ES-I3 (cell line): Measurements from ENCODE around the gene ZDHHC14.
"Not testable (repeated sequence)": the region's sequence is repeated elsewhere in the genome, so short reads cannot be mapped to it uniquely, and the experiment has no call there.

Experiments used
- H3K36me3 ChIP-seq: 2 replicates; pipeline ENCODE4 v1.6.1; 2013; ENCODE audit warnings: mild to moderate bottlenecking, low read length, control low read depth, moderate library complexity; ENCODE audit not compliant: insufficient read depth
- H3K4me1 ChIP-seq: 2 replicates; pipeline ENCODE4 v1.6.1; 2013; ENCODE audit warnings: mild to moderate bottlenecking, control low read depth, low read length; ENCODE audit not compliant: insufficient read depth
- H3K9ac ChIP-seq: 2 replicates; pipeline ENCODE4 v1.6.1; 2013; ENCODE audit warnings: low read depth, mild to moderate bottlenecking, low read length, moderate library complexity
- H3K9me3 ChIP-seq: 2 replicates; pipeline ENCODE4 v1.6.1; 2013; ENCODE audit warnings: mild to moderate bottlenecking, low read length, moderate library complexity; ENCODE audit not compliant: control insufficient read depth, insufficient read depth

ZDHHC14 gene

DNA sequence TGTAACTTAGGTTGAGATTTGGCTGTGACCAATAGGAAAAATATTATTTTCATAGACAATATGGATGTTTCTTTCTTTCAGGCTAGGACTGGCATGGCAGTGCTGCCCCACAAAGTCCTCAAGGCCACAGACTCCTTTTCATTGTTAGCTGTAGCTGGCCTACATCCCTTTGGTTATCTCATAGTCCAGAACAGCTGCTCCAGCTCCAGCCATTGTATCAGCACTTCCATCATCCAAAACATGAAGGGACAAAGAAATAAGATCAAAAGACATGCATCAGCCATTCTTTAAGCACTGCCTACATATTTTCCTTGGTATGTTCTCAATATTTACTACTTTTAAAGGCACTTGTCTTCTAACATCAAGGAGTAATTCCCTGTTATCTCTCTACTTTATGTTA, 73.0 kb downstream of the ZDHHC14 start:
- H3K36me3 ChIP-seq = no peaks in the 10 kb centered on the region
- no peaks in the 10 kb centered on the region for H3K9me3 ChIP-seq
- no peak overlapping the region for H3K9ac ChIP-seq
- peaks cover 8% of the 10 kb centered on the region; the same call in 1 of the 2 replicates for H3K4me1 ChIP-seq

DNA sequence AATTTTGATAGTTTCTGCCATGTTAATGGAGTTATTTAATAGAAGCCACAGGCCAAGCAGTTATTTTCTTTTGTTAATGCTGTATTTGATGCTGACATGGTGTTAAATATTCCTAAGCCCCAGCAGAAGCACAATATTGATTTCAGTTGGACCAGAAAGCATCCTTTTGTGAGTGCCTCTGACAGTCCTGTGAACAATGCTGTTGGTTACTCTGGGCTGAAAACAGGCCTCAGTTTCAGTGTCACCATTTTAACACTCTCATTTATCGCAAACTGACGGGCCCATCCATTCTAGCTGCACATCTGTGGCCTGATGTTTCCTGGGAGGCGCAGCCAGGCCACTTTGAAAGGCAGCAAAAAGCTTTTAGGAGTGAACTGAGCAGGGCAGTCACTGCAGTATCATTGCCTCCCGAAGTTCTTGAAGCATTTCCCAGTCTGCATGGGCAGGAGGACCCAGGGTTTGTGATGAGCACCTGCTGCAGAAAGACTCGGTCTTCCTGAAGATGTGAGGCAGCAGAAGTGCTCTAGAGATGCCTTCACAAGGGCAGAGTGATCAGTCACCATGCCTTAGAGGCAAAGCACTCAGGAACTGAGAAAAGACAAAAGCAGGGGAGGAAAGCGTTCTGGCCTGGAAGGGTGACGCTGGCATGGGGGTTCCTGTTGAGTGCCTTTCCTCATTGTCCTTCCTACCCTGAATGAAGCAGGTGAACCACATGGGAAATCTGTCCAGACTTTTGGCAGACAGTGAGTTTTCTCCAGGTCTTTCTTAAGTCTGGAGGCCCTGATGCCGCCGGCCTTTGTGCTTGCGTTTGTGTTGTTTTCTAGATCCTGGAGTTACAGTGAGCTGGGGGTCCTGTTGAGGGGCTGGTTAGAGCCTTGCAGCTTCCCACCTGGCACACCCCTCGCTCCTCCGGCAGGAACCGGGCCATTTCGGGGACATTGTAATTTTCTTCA, 74.0 kb downstream of the ZDHHC14 start:
- peaks cover 8% of the 10 kb centered on the region; the same call in 1 of the 2 replicates for H3K4me1 ChIP-seq
- H3K36me3 ChIP-seq = no peaks in the 10 kb centered on the region
- H3K9me3 ChIP-seq = no peaks in the 10 kb centered on the region
- H3K9ac ChIP-seq = no peak overlapping the region

DNA sequence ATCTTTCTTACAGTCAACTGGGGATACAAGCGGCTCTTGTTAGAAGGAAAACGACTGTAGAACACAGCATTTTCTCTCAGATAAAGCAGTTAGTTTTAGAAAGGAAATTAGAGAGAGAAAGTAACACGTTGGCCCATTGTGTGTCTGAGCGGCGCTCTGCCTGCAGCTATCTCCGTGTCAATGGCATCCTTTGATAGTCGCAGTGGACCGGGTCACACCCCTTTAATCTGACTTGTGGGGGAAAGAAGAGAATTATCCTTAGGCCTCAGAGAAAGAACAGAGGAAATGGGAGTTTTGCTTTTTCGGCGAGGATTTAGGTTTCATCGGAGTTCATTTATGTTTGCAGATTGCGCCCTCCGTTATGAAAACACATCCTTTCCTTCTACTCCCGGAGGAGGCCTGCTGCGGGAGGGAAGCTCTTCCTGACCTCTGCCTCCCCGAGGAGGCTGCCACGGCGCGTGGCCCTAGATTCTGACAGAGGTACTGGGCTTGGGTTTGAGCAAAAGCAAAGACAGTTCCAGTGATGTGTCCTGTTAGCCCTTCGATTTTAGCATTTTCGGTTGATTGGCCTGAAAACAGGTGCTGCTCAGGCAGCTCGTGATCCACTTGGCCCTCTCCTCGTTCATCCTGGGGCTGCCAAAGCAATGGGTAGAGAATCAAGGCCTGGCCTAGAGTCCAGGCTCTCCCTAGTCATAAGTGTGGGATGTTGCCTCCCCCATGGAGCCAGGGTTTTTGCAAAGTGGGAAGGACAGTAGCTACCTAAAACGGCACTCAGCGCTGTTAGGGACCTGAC, 74.9 kb downstream of the ZDHHC14 start:
- no peaks in the 10 kb centered on the region for H3K36me3 ChIP-seq
- no peak overlapping the region for H3K9ac ChIP-seq
- H3K9me3 ChIP-seq = no peaks in the 10 kb centered on the region

DNA sequence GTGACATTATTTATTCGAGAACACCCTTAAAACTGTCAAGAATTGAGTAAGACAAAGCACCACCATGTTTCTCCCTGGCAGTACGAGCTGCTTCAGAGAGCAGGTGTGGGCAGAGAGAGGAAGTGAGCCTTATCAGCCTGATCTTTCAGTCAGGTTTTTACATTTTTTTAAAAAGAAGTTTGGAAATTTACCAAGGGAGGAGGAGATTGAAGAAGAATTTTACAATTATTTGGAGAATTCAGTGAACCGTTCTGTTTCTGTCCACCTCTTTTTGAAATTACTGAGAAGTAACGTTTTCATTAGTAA, 75.5 kb downstream of the ZDHHC14 start:
- no peak overlapping the region for H3K9ac ChIP-seq
- H3K36me3 ChIP-seq = no peaks in the 10 kb centered on the region
- H3K9me3 ChIP-seq = no peaks in the 10 kb centered on the region
- H3K4me1 ChIP-seq = peaks cover 20% of the 10 kb centered on the region; the same call in 1 of the 2 replicates

More for the DNA sequence above, 74.9 kb downstream of the ZDHHC14 start:
- H3K4me1 ChIP-seq = peaks cover 15% of the 10 kb centered on the region; the same call in 1 of the 2 replicates

DNA sequence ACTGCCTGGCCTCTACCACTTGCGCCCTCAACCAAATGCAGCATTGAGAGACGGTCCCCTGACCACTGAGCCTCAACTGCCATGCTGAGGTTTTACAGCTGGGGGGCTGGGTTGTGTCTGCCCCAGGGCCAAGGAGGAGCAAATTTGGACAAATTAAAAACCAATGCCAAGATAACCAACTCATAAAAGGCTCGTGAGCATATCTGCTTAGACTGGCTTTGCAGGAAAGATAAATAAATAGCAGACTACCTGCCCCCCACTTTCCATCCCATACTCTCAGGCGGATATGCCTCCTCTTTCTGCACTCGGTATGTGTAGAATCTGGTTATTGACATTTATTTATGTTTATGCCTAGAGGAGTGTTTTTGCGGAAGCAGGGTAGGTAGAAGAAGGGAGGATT, 76.8 kb downstream of the ZDHHC14 start:
- Histone ChIP-seq H3K9ac (no peak overlapping the region), H3K4me1 (peaks cover 31% of the 10 kb centered on the region), H3K36me3 (no peaks in the 10 kb centered on the region), H3K9me3 (no peaks in the 10 kb centered on the region)

DNA sequence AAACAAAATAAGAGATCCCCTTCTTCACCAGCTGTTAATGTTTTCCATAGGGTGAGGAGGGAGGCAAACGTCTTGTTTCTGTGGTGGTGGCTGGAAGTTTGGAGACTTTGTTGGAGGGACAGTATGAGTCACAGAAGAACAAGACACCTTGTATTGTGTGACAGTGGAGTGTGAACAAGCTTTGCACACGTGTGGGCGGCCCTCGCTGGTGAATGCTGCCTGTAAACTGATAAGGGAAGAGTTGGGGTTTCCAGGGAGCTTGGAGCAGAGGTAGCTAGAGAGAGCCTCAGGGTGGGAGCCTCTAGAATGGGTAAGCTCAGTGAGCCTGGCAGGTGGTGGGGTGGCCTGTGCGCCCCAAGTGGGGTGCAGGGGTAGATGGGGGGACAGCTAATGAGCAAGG, 78.3 kb downstream of the ZDHHC14 start:
- Histone ChIP-seq H3K4me1 (peaks cover 38% of the 10 kb centered on the region), H3K9me3 (no peaks in the 10 kb centered on the region), H3K36me3 (no peaks in the 10 kb centered on the region), H3K9ac (no peak overlapping the region)

DNA sequence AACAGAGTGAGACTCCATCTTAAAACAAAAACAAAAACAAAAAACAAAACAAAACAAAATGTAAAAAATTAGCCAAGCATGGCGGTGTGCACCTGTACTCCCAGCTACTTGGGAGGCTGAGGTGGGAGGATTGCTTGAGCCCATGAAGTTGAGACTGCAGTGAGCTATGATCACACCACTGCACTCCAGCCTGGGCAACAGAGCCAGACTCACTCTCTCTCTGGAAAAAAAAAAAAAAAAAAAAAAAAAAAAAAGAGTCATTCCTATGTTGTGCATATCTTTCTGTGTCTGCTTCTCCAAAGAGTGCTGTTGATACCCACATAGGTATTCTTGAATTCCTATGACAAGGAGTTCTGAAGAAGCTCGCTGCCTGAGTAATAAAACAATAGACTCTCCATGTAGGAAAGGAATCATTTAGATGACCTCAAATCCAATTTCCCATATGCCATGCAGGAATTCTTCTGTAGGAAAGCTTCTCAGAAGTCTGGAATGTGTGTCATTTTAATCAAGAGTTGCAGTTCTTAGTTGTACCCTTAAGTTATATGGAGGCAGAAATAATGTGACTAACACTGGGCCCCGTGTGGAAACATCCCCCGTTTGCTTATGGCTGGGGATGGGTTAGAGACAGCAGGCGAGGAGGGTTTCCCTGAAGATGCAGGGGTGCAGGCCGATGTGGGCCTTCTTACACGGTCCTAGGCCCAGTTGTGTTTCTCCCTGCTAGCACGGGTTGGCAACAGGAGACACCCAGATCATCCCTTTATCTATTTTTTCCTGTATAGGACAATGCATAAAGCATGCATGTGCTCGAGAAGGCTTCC, 79.4 kb downstream of the ZDHHC14 start:
- Histone ChIP-seq H3K9me3 (no peaks in the 10 kb centered on the region), H3K36me3 (no peaks in the 10 kb centered on the region), H3K4me1 (peaks cover 47% of the 10 kb centered on the region), H3K9ac (no peak overlapping the region)

DNA sequence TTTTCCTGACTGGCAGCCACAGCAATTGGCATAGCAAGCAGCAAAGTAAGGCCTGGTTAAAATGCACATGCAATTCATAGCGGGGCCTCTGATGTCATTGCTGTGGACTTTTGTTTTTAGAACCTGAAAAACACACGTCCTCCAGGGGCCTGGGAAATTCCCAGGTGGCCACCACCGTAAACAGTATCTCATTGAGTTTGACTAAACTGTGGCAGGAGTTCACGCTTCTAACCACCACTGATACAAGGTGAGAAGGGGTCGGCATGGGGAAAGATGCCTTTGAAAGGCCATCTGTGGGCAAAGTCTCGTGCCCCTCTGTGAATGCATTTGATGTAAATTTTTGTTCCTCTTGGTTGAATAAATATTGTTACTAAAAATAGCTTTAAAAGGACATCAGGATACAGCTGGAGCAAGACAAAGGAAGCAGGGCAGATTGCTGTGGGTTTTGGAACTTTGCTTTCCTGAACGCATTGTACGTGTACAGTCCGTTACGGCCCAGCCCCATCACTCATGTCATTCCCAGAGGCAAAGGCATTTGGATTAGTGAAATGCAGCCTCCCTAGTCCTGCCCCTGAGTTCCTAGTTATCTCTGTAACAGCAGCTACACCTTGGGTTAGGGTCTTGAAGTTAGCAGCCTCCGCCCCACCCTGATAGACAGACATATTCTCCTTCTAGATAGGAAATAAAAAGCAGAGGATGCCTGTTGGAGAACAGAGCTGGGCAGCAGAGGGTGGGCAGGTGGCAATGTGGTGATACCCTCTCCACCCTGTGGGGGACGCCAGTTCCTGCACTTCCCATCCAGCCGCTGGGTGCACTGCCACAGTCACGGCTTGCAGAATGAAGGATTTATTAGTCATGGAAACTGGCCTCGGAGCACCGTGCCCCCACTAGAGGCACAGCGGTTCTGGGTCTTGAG, 80.3 kb downstream of the ZDHHC14 start:
- Histone ChIP-seq H3K36me3 (no peaks in the 10 kb centered on the region), H3K9me3 (no peaks in the 10 kb centered on the region), H3K9ac (no peak overlapping the region), H3K4me1 (peaks cover 42% of the 10 kb centered on the region)

DNA sequence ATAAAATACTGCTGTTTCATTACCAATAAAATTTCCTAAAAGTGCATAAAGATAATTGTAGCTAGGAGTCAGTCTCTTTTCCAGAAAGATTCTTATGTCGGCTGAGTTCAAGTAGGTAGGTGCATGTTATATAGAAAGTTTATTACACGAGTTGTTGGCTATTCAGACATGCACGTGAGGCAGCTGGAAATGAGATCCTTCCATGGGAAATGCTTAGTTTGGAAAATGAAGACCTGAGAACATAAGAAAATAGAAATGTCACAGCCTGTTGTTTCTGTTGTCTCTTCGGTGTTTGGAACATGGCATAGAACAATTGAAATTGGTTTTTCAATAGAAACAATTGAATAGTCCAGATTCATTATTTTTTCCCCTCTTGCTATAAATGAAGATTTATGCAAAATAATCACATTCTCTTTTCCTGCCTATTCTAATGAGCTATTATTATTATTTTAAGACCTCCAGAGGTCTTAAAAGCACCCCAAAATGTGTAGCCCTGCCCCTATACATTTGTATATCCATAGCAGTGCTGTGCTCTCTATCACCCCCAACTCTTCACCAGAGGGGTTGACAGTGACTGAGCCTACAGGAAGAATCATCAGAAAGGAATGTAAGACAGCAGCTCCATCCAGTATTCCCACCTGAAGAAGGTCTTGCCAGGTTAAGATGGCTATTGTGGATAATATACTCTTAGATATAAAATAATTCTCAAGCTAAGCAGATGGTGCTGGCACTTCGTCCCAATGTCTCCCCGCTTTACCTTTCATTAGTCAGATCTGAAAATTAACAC, 82.2 kb downstream of the ZDHHC14 start:
- H3K9ac ChIP-seq = no peak overlapping the region
- H3K4me1 ChIP-seq = peaks cover 42% of the 10 kb centered on the region

DNA sequence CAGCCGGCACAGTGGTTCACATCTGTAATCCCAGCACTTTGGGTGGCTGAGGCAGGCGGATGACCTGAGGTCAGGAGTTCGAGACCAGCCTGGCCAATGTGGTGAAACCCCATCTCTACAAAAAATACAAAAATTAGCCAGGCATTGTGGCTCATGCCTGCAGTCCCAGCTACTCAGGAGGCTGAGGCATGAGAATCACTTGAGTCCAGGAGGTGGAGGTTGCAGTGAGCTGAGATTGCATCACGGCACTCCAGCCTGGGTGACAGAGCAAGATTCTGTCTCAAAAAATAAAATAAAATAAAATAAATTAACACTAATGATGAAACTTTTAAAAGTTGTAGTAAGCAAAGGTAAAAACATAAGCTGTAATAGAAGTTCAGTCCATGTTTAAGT, 82.7 kb downstream of the ZDHHC14 start:
- H3K4me1 ChIP-seq = peaks cover 42% of the 10 kb centered on the region
- H3K9me3 ChIP-seq, H3K36me3 ChIP-seq, H3K9ac ChIP-seq: not testable (repeated sequence)

More for the DNA sequence above, 82.2 kb downstream of the ZDHHC14 start:
- no peaks in the 10 kb centered on the region for H3K9me3 ChIP-seq
- H3K36me3 ChIP-seq = no peaks in the 10 kb centered on the region

DNA sequence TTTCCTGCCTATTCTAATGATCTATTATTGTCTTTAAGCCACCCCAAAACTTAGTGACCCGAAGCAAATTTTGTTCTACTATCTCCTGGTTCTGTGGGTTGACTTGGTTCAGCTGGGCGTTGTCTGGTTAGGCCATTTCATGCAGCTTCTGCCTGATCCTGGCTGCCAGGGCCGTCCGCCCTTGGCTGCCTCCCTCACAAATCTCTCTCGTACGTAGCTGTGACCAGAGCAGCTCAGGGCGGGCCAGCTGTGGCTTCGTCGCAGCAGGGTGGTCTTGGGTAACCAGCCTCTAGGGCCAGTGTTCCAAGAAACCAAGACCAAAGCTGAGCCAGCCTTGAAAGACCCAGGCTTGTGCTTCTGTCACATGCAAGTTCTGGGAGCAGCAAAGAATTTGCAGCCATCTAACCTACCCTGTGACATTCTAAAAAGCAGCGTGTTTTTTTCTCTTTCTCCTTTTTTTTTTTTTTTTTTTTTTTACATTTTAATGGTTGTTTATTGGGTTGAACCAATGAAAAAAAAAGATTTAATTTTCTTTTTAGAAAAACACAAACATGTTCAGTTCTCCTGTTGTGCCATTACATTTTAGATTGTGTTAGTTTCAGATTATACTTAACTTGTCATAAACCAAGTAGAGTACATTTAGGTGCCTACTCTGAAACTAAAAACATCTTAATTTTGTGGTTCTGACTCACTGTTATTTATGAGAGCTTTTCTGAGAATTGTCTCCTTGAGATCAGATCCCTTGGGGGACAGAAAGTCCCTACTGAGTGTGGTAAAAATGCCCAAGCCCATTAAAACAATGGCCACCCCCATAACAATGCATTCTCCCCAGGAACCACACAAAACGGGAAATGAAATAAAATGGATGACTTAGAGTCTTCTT, 83.9 kb downstream of the ZDHHC14 start:
- Histone ChIP-seq H3K9ac (no peak overlapping the region), H3K4me1 (peaks cover 42% of the 10 kb centered on the region), H3K36me3 (no peaks in the 10 kb centered on the region), H3K9me3 (no peaks in the 10 kb centered on the region)

DNA sequence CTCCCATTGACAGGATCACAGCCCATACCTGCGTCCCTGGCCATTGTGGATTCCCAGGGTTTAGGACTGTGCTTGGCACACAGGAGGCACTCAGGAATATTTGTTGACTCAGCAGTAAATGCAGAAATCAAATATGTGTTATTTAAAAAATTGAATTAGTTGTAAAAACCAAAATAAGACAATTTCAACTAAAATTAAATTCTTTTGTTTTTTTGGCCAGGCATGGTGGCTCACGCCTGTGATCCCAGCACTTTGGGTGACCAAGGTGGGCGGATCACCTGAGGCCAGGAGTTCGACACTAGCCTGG, 85.3 kb downstream of the ZDHHC14 start:
- Histone ChIP-seq H3K36me3 (no peaks in the 10 kb centered on the region), H3K9me3 (no peaks in the 10 kb centered on the region), H3K4me1 (peaks cover 32% of the 10 kb centered on the region), H3K9ac (no peak overlapping the region)
